ENCODE results near the gene CNGB1. TPM values are rescaled to one million over a fixed set of nuclear protein-coding genes. Genes with fewer than 3 reads are reported as not detected.
A peak's percentile ranks its signal among the peaks of the same experiment; 100 is the strongest.

CNGB1 gene
- total and polyA plus RNA-seq, 7 experiments from 2014 or later: not detected

DNA sequence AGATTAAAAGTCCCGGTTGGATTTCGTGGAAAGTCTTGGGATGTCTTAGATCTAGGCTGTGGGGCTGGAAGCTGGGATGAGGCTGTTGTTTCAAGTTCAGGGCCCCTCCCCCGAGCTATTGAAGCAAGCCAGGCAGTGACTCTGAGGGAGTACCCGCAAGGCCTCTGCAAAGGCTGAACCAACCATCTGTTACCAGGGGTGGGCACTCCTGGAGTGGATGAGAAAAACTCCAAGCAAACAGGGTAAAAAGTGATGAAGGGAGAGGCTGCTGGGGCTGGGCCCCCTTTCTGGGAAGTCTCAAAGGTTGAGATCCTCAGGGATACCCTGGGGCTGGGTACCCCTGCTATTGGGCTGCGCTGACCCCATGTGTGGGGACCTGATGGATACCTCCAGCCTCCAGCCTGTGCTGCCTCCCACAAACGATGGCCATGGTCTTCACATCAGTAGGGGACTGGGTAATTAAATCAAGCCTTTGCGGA, 86.2 kb downstream of the CNGB1 start:
- Histone ChIP-seq H3K4me1 (ENCODE audit: control insufficient read depth in 2 of 2, insufficient read depth in 2 of 2, low read length in 2 of 2) (no peaks in the 10 kb centered on the region), H3K4me3 (ENCODE audit: low read length) (no peak overlapping the region), H3K36me3 (ENCODE audit: control insufficient read depth in 2 of 3, insufficient read depth in 3 of 3, low read length in 3 of 3) (no peaks in the 10 kb centered on the region), H3K27me3 (ENCODE audit: control insufficient read depth in 2 of 2, insufficient read depth in 2 of 2, low read length in 2 of 2) (peaks cover 0 to 5% of the 10 kb centered on the region in 2 donors), H3K27ac (ENCODE audit: low read depth, low read length) (no peak overlapping the region), H3K9me3 (ENCODE audit: control insufficient read depth in 2 of 3, low read length in 3 of 3) (no peaks in the 10 kb centered on the region)
- H3K27ac Mint-ChIP-seq: no peak overlapping the region
- peaks cover 42 to 62% (median 52%) of the 10 kb centered on the region in 5 donors for H3K27me3 Mint-ChIP-seq
- peaks cover 0 to 8% (median 0%) of the 10 kb centered on the region in 7 donors for H3K4me1 Mint-ChIP-seq
- intact Hi-C loops (cut with micrococcal nuclease): no loop called here
- DNase-seq: no peak
- H3K9me3 Mint-ChIP-seq: peaks cover 0 to 2% (median 0%) of the 10 kb centered on the region in 11 donors
- H3K36me3 Mint-ChIP-seq: peaks cover 0 to 1% (median 0%) of the 10 kb centered on the region in 5 donors
- ChIA-PET POLR2A (no interaction called here), CTCF (no interaction called here)
- ATAC-seq: no peak
- peak overlapping the region in 1 of 10 donors; percentile 14 for H3K4me3 Mint-ChIP-seq

DNA sequence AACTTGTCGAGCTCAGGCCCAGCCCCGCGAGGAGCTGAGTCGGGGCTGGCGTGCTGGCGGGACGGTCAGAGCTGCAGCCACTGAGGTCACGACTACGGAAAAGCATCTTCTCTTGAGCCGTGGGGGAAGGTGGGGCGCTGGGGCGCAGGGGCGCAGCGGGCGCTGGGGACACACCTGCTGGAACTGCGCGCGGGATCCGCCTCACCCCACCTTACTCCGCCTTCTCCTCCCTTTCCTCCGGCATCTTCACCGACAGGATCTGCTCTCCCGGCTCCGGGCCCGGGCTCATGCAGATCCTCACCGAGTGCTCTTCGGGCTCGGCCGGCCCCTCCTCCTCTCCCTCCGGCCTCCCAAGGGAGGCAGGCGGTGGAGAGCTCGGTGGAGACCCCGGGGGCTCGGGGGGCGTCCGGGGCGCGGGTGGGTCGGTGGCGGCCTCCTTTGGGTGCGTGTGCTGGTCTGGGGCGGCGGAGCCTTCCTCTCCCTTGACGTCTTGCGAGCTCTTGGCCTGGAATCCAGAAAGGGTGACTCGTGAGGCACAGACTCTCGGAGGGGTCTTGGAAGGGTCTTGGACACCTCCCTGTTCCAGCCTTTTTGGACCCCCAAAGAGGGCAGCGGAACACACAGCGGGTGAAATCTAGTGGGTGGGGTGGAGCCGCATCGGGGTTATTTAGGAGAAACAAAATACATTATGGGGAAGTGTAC, 86.8 kb downstream of the CNGB1 start:
- Mint-ChIP-seq H3K27me3 (peaks cover 42 to 60% (median 52%) of the 10 kb centered on the region in 5 donors), H3K9me3 (peaks cover 0 to 2% (median 0%) of the 10 kb centered on the region in 11 donors), H3K4me1 (peaks cover 0 to 8% (median 0%) of the 10 kb centered on the region in 7 donors), H3K36me3 (peaks cover 0 to 1% (median 0%) of the 10 kb centered on the region in 5 donors), H3K4me3 (peak overlapping the region in 1 of 10 donors; percentile 37), H3K27ac (no peak overlapping the region)
- ChIA-PET POLR2A (no interaction called here), CTCF (no interaction called here)
- Histone ChIP-seq H3K27me3 (ENCODE audit: control insufficient read depth in 2 of 2, insufficient read depth in 2 of 2, low read length in 2 of 2) (peaks cover 0 to 5% of the 10 kb centered on the region in 2 donors), H3K36me3 (ENCODE audit: control insufficient read depth in 2 of 3, insufficient read depth in 3 of 3, low read length in 3 of 3) (no peaks in the 10 kb centered on the region), H3K4me1 (ENCODE audit: control insufficient read depth in 2 of 2, insufficient read depth in 2 of 2, low read length in 2 of 2) (no peaks in the 10 kb centered on the region), H3K27ac (ENCODE audit: low read depth, low read length) (no peak overlapping the region), H3K9me3 (ENCODE audit: control insufficient read depth in 2 of 3, low read length in 3 of 3) (no peaks in the 10 kb centered on the region), H3K4me3 (ENCODE audit: low read length) (no peak overlapping the region)
- no peak for DNase-seq
- no peak for ATAC-seq
- intact Hi-C loops (cut with micrococcal nuclease): no loop called here

DNA sequence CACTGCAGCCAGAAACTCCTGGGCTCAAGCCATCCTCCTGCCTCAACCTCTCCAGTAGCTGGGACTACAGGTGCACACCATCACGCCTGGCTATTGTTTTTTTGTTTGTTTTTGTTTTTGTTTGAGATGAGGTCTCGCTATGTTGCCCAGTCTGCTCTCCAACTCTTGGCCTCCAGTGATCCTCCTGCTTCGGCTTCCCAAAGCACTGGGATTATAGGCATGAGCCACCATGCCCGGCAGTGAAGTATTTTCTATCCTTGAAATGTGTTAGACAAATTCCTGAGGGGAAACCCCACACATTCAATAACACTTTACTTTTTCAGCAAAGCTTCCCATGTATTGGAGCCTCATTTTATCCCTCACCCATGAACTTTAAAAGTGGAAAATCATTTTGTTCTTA, 87.4 kb downstream of the CNGB1 start:
- no peaks in the 10 kb centered on the region for H3K9me3 ChIP-seq (ENCODE audit: control insufficient read depth in 2 of 3, low read length in 3 of 3)
- CTCF ChIA-PET: no interaction called here
- Mint-ChIP-seq H3K36me3 (peaks cover 0 to 1% (median 0%) of the 10 kb centered on the region in 5 donors), H3K27ac (no peak overlapping the region), H3K9me3 (peaks cover 0 to 2% (median 0%) of the 10 kb centered on the region in 11 donors), H3K4me1 (peaks cover 0 to 6% (median 0%) of the 10 kb centered on the region in 7 donors), H3K4me3 (peak overlapping the region in 1 of 10 donors; percentile 37), H3K27me3 (peaks cover 45 to 66% (median 51%) of the 10 kb centered on the region in 5 donors)
- H3K4me1 ChIP-seq (ENCODE audit: control insufficient read depth in 2 of 2, insufficient read depth in 2 of 2, low read length in 2 of 2): no peaks in the 10 kb centered on the region
- POLR2A ChIA-PET: no interaction called here
- no peak for ATAC-seq
- no peak for DNase-seq
- H3K36me3 ChIP-seq (ENCODE audit: control insufficient read depth in 2 of 3, insufficient read depth in 3 of 3, low read length in 3 of 3): no peaks in the 10 kb centered on the region
- H3K27me3 ChIP-seq (ENCODE audit: control insufficient read depth in 2 of 2, insufficient read depth in 2 of 2, low read length in 2 of 2): peaks cover 0 to 5% of the 10 kb centered on the region in 2 donors
- intact Hi-C loops (cut with micrococcal nuclease): no loop called here
- no peak overlapping the region for H3K4me3 ChIP-seq (ENCODE audit: low read length)
- no peak overlapping the region for H3K27ac ChIP-seq (ENCODE audit: low read depth, low read length)

DNA sequence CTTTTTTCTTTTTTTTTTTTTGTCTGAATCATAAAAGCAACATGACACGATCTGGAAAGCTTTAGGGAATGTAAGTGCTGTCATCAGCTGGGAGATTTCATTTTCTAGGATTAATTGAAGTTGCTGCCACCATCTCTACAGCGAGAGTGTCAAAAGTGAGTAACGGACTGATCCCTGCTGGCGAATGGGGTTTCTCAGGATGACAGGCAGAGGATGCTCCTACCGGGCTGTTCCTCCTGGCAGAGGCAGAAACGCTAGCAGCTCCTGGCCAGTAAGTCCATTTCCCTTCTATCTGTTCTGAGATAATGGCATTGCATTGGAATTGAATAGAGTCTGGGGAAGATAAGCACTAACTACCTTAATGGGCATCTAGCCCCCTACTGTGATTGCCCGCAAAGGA, 88.1 kb downstream of the CNGB1 start:
- ATAC-seq (no peak), DNase-seq (no peak)
- no peaks in the 10 kb centered on the region for H3K36me3 ChIP-seq (ENCODE audit: control insufficient read depth in 2 of 3, insufficient read depth in 3 of 3, low read length in 3 of 3)
- CTCF ChIA-PET: no interaction called here
- no peak overlapping the region for H3K4me3 ChIP-seq (ENCODE audit: low read length)
- Mint-ChIP-seq H3K27me3 (peaks cover 39 to 63% (median 45%) of the 10 kb centered on the region in 5 donors), H3K4me3 (no peak overlapping the region), H3K27ac (no peak overlapping the region), H3K9me3 (peaks cover 0 to 2% (median 0%) of the 10 kb centered on the region in 11 donors), H3K4me1 (peaks cover 0 to 5% (median 0%) of the 10 kb centered on the region in 7 donors), H3K36me3 (peaks cover 0 to 1% (median 0%) of the 10 kb centered on the region in 5 donors)
- POLR2A ChIA-PET: no interaction called here
- H3K4me1 ChIP-seq (ENCODE audit: control insufficient read depth in 2 of 2, insufficient read depth in 2 of 2, low read length in 2 of 2): no peaks in the 10 kb centered on the region
- intact Hi-C loops (cut with micrococcal nuclease): no loop called here
- H3K27ac ChIP-seq (ENCODE audit: low read depth, low read length): no peak overlapping the region
- H3K9me3 ChIP-seq (ENCODE audit: control insufficient read depth in 2 of 3, low read length in 3 of 3): no peaks in the 10 kb centered on the region
- peaks cover 0 to 5% of the 10 kb centered on the region in 2 donors for H3K27me3 ChIP-seq (ENCODE audit: control insufficient read depth in 2 of 2, insufficient read depth in 2 of 2, low read length in 2 of 2)

DNA sequence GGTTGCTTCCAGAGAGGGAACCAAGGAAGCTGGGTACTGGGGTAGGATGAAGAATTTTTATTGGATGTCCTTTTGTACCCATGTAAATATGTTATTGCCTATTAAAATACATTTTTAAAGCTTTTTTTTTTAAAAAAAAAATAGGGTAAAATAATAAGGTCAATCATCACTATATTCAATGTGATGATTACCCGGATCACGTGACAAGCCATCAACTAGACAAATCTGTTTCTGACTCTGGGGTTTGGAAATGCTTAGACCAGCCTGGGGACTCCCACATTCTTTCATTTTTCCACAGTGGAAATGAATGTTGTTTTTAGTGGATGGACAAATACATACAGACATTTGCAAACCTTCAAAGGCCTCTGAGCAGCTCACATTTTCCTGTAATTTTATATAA, 88.7 kb downstream of the CNGB1 start:
- ChIA-PET POLR2A (interaction anchor here (0.6 kb wide), 1 partner anchor 230 kb away, joined by 5 read pairs; no protein-coding TSS in a partner anchor), CTCF (no interaction called here)
- Mint-ChIP-seq H3K27me3 (peaks cover 35 to 63% (median 44%) of the 10 kb centered on the region in 5 donors), H3K4me3 (no peak overlapping the region), H3K36me3 (peaks cover 0 to 1% (median 0%) of the 10 kb centered on the region in 5 donors), H3K4me1 (peaks cover 0 to 5% (median 0%) of the 10 kb centered on the region in 7 donors), H3K9me3 (peaks cover 0 to 2% (median 0%) of the 10 kb centered on the region in 11 donors), H3K27ac (no peak overlapping the region)
- Histone ChIP-seq H3K27ac (ENCODE audit: low read depth, low read length) (no peak overlapping the region), H3K4me3 (ENCODE audit: low read length) (no peak overlapping the region), H3K36me3 (ENCODE audit: control insufficient read depth in 2 of 3, insufficient read depth in 3 of 3, low read length in 3 of 3) (no peaks in the 10 kb centered on the region), H3K9me3 (ENCODE audit: control insufficient read depth in 2 of 3, low read length in 3 of 3) (no peaks in the 10 kb centered on the region), H3K27me3 (ENCODE audit: control insufficient read depth in 2 of 2, insufficient read depth in 2 of 2, low read length in 2 of 2) (peaks cover 0 to 5% of the 10 kb centered on the region in 2 donors), H3K4me1 (ENCODE audit: control insufficient read depth in 2 of 2, insufficient read depth in 2 of 2, low read length in 2 of 2) (no peaks in the 10 kb centered on the region)
- no peak for DNase-seq
- intact Hi-C loops (cut with micrococcal nuclease): no loop called here
- ATAC-seq: no peak

DNA sequence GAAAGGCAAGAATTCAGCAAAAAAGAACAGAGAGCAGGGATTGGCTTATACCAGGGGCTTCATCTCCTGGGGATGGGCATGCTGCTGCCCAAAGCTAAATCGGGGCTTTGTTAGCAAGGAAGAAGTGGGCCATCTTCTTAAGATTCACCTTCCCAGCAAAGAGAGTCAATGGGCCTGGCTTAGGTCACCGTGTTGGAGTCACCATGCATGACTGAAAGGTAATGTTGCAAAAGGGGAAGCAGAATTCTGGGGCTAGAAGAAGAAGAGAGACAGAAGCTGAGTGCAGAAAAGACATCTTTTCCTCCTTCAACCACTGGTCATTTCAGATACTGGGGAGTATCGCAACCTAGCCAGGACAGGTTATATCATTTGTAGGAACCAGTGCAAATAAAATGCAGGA, 92.3 kb downstream of the CNGB1 start:
- Mint-ChIP-seq H3K36me3 (no peaks in the 10 kb centered on the region), H3K27me3 (peaks cover 14 to 43% (median 20%) of the 10 kb centered on the region in 5 donors), H3K4me3 (no peak overlapping the region), H3K9me3 (peaks cover 0 to 2% (median 0%) of the 10 kb centered on the region in 11 donors), H3K4me1 (peaks cover 0 to under 1% (median 0%) of the 10 kb centered on the region in 7 donors), H3K27ac (no peak overlapping the region)
- intact Hi-C loops (cut with micrococcal nuclease): no loop called here
- Histone ChIP-seq H3K9me3 (ENCODE audit: control insufficient read depth in 2 of 3, low read length in 3 of 3) (no peaks in the 10 kb centered on the region), H3K4me3 (ENCODE audit: low read length) (no peak overlapping the region), H3K27ac (ENCODE audit: low read depth, low read length) (no peak overlapping the region), H3K36me3 (ENCODE audit: control insufficient read depth in 2 of 3, insufficient read depth in 3 of 3, low read length in 3 of 3) (no peaks in the 10 kb centered on the region), H3K27me3 (ENCODE audit: control insufficient read depth in 2 of 2, insufficient read depth in 2 of 2, low read length in 2 of 2) (peaks cover 0 to 5% of the 10 kb centered on the region in 2 donors), H3K4me1 (ENCODE audit: control insufficient read depth in 2 of 2, insufficient read depth in 2 of 2, low read length in 2 of 2) (no peaks in the 10 kb centered on the region)
- ChIA-PET CTCF (interaction anchor here (0.6 kb wide), 1 partner anchor 28 kb away, joined by 4 read pairs; no protein-coding TSS in a partner anchor), POLR2A (no interaction called here)
- ATAC-seq (no peak), DNase-seq (no peak)

Data from naive thymus-derived CD4-positive, alpha-beta T cell (primary cell).